Stimulated activated CD8-positive, alpha-beta memory T cell treated with anti-CD3 and anti-CD28 coated beads, Interleukin-12 subunit alpha, Interleukin-12 subunit beta, amount 100 ng/mL, for 4 hours (primary cell): ENCODE data around the gene ARHGAP23.
"Not testable (repeated sequence)": the region's sequence is repeated elsewhere in the genome, so short reads cannot be mapped to it uniquely, and the experiment has no call there.

ENCODE experiments used
- DNase-seq: peaks from one replicate; pipeline ENCODE4 v3.0.0-alpha.2; 2020; ENCODE audit warnings: low read depth

The ARHGAP23 gene

GRCh38 chr17:38421871-38422827, 6.1 kb upstream of the ARHGAP23 start:
- no peak for DNase-seq

DNA sequence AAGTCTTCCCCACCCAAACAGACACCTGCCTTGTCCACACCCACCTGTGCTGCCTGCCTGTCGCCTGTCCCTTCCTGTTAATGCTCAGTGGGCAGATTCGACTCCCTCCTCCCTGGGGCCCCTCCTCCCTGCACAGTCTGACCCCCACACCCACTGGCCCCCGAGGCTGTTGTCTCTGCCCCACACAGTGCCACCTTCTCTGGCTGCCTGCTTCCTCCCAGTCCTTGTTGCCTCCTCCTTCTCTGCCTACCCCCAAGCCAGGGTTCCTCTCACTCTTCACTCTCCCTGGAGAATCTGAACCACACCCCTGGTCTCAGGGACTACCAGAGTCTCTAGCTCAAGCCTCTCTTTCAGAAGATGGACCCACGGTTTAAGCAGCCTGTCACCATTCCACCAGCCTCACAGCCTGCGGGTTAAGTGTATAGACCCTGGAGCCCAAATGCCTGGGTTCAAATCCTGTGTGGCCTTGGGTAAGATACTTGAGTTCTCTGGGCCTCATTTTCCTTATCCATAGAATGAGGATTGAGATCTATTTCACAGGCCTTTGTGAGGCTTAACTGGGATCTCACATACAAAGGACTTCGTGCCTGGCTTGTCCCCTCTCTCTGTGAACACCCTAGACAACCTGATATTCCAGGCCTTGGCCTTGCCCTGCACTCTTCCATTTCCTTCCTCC, 3.8 kb upstream of the ARHGAP23 start:
- no peak for DNase-seq

GRCh38 chr17:38425031-38425430, 3.2 kb upstream of the ARHGAP23 start:
- DNase-seq = no peak

DNA sequence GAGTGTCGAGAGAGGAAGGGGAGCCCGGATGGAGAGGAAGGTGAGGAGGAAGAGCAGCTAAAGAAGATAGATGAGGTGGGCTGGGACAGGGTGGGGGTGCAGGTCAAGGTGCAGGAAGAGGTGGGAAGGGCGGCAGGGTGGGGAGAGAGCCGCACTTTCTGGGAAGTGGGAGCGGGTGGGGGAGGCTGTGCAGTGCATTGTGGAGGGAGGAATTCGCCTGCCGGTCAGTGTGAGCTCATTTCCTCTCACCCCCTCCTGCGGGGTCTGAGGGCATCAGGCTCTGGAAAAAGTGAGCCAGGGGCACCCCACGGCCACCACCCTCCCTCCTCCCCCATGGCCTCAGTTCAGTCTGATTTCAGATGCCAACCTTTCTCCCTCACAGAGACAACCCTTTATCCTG, 2.5 kb upstream of the ARHGAP23 start:
- DNase-seq = no peak

DNA sequence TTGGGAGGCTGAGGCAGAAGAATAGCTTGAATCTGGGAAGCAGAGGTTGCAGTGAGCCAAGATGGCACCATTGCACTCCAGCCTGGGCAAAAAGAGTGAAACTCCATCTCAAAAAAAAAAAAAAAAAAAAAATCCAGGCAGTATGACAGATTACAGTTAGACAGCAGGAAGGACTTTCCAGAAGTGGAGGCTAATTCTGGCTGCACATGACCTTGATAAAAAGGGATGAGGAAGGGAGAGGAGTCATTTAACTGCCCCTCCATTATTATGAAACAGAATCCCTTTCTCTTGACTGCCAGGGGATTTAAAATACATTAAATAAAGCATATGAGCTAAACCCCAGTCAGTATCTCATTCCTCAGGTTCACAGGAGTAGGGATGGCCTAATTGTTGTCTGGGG, 1.8 kb upstream of the ARHGAP23 start:
- no peak for DNase-seq

- DNase-seq = no peak
Measured at GRCh38 chr17:38427160-38427949, 909 bp upstream of the ARHGAP23 start.

DNA sequence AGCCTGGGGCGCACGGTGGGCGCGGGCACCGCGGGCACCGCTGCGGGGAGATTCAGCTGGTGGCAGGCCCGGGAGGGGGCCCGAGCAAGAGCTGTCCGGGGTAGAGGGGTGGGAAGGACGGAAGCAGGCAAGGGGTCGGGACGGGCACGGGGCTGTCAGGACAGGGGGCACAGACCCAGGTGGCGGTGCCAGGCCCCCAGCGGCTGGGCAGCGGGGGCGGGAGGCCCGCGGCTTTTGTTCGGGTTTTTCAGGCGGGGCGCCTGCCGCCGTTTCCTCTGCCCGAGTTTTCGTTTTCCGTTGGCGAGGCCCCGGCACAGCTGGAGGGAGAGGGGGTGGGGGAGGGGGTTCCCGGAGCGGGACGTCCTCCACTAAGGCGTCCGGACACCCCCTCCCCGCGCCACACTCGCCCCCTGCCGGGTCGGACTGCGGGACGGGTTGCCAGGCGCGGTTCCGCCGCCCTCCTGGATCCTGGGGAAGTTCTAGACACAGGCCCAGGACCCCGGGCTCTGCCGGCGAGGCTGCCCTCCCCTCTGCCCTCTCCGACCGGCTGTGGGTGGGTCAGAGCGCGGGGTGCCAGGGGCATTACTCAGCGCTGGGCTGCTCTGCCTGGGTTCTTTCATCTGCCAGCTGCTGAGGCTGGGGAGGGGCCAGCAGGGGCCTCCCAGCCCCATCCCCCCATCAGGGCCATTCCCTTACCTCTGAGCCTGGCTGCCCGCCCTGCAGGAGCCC, 543 bp downstream of the ARHGAP23 start:
- DNase-seq = no peak

DNA sequence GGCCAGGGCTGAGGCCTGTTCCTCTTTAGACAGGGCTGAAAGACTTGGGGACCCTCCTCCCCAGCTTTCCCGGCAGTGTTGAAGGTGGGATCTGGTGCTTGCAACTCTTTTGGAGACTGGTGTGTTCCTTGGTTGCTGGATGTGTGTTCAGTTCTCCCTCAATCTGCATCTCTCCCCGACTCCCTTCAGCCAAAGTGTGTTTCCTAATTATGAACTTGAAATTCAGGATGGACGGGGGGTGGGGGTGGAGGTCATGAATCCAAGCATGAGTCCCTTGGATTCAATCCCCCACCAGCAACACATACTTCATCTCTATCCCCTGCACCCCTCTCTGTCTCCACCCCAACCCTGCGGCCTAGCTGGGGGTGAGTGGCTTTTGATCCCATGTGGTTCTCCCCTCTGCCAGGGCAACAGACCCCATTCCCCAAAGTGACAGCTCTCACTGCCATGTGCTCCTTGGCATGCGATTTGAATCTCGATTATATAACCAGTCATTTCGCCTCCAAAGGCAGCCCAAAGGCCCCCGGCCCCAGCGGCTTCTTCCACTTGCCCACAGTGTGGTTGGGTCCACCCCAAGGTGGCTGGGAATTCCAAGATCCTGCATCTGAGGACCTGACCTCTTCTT, 1.3 kb downstream of the ARHGAP23 start:
- DNase-seq = no peak

GRCh38 chr17:38430316-38430715, 2.1 kb downstream of the ARHGAP23 start:
- DNase-seq = no peak

DNA sequence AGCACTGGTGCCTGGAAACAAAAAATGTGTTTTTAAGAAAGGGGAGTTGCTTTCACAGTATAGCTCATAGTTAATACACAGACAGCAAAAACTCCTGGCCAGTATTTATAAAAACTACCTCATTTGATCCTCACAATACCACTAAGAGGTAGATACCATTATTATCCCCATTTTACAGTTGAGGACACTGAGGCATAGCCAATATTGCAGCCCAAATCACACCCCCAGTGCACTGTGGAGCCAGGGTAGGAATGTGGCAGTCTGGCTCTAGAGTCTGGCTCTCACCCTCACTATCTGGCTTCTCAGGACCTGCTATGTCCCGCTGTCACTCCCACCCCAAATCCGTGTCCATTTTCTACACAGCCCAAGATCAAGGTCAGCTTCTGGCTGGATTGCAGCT, 2.6 kb downstream of the ARHGAP23 start:
- DNase-seq = no peak

DNA sequence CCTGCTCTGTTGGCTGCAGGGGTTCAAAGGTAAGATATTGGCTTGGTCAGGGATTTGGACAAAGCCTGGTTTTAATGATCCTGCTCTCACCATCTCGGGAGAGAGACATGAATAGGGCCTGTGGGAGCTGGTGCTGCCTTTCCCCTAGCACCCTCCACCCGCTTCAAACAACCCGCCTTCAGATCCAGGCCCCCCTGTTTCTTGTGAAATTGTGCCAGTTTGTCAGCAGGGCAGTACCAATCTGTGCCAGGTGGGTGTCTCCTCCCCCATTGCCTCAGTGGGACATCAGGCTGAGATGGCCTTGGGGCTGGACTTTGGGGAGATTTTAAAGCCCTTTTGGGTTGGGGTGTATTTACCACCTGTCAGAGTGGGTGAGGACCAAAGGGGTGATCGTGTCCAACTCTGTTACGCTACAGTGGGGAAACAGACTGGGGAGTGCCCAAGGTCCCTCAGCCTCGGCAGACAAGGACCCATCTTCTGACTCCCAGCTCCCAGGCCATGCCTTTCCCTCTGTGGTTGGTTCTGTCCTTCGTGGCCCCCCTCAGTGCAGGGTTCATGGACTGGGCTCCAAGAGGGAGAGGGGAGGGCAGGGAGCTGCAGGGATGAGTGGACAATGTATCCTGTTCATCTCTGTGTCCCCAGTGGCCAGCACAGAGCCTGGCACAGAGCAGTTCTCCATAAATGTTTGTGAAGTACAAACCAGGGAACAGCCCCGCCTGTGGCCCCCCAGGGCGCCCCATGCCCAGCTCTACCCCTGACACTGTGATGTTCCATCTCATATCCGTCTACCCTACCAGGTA, 3.3 kb downstream of the ARHGAP23 start:
- DNase-seq = no peak

DNA sequence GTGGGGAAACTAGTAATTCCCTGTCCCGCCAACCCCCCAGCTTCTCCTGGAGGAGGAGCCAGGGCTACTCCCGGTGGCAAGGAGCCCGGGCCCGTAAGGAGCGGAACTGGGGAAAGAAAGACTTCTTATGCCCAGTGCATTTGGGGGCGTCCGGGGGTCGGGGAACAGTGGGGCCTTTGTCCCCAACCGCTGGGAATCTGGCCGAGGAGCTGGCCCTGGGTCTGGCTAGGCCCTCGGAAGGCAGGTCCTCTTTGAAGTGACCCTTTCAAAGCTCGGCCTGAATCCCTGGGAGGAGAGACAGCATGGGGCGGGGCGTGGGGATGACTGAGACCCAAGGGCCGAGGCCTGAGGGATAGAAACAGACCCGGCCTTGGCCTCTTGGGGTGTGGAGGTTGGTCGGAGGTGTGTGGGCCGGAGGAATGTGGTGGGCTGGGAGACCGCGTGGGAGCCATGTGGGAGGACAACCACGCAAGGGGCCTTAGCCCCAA, 6.0 kb downstream of the ARHGAP23 start:
- no peak for DNase-seq

GRCh38 chr17:38435795-38436194, 7.5 kb downstream of the ARHGAP23 start:
- no peak for DNase-seq

DNA sequence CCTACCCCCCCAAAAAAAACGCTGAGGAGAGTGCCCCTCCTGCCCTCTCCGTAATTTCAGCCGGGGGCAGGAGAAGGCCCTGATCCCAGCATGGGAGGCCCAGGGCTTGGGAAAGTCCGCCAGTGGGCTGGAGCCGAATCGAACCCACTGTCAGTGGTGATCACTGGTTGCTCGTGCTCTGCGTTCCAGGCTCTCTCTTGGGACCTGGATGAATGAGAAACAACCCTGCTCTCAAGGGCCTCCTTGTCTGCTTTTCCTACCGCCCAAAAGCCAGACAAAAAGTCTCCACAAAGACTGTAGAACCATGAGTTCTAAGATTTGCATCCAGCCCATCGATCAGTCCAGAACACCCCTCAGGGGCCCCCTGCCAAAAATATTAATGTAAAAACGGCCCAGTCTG, 8.1 kb downstream of the ARHGAP23 start:
- no peak for DNase-seq

DNA sequence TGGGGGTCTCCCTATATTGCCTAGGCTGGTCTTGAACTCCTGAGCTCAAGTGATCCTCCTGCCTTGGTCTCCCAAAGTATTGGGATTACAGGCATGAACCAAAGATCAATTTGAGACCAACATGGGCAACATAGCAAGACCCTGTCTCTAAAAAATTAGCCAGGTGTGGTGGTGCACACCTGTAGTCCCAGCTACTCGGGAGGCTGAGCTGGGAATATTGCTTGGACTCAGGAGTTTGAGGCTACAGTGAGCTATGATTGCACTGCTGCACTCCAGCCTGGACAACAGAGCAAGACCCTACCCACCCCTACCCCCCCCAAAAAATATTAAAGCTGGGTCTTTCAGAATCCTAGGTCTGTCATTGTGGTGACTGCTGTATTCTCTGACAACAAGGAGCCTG, 9.0 kb downstream of the ARHGAP23 start:
- DNase-seq = not testable (repeated sequence)

GRCh38 chr17:38439436-38439835, 11.2 kb downstream of the ARHGAP23 start:
- DNase-seq = no peak

DNA sequence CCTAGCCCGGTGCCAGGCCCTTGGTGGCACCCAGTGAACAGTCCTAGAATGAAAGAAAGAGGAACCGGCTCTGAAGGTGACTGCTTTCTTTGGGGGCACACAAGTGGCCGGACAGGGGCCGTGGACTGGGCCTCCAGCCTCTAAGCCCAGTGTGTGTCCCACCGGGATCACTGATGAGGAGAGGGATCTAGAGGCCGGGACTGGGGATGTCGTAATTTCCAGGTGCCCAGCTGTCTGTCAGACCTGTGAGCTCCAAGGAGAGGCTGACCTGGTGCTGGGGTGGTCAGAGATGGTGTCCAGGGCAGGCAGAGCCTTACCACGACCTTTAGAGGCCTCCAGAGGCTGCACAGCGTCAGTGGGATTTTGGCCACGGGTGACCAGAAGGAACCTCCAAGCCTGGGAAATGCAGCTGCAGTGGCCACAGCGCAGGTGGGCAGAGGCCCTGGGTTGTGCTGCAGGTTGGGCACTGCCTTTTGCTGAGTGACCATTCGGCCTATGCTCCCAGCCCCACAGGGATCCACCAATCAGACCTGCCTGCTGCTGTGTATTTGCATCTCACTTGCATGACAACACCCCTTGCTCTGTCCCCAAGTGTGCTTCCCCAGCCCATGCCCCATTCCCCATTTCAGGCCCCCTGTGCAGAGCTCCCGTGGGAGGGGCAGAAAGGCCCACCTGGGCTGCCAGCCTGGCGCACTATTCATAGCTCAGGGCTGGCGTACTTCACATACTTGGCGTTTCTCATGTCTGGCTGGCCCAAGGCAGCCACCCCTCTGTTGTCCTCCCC, 12.5 kb downstream of the ARHGAP23 start:
- DNase-seq = no peak

DNA sequence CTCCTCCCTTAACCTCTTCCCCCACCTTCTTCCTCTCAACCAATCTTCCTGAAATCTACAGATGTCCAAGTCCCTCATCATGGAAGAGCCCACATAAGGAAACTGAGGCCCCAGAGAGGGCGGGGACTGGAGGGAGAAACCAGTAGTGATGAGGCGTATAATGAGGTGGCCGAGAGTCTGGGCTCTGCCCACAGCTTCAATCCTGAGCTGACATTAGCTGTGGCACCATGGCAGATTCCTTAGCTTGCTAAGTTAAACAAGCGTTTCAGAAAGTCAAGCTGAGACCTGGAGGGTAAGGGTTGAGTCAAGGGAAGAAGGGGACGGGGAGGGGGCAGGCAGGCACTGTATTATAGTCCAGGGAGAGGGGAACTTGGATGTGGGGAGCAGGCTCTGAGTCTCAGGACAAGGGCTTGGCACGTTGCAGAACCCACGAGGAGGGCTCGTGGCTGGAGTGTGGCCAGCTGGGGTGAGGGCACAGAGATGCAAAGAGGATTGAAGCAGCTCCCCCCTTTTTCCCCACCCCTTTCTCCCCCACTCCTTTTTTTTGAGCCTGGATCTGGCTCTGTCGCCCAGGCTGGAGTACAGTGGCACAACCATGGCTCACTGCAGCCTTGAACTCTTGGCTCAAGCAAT, 13.3 kb downstream of the ARHGAP23 start:
- no peak for DNase-seq

DNA sequence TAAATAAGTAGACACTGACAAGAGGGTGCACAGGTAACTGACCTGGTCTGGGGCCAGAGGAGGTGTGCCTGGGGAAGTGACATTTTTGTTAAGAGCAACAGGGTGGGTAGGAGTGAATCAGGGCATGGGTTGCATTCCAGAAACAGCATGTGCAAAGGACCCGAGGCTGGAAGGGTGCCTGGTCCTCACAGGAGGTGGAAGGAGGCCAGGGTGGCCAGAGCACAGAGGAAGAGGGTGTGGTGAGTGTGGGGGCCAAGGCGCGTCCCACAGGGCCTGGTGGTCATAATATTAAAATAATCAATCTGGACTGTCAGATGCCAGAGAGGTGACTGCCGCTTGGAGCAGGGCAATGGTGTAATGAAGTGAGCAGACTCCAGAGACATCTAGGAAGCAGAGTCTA, 14.3 kb downstream of the ARHGAP23 start:
- no peak for DNase-seq
